PC-3 (cell line): ENCODE data around the gene NOC3L.

Source experiments
- CTCF ChIP-seq: fragments of 300-600 bp; sonication (generic); conservative IDR thresholded peaks from 2 replicates; pipeline ENCODE4 v1.5.1; 2017; ENCODE audit warnings: antibody characterized with exemption, low read depth, mild to moderate bottlenecking, low read length
- EZH2 ChIP-seq: fragments of 300-600 bp; sonication (generic); IDR thresholded peaks from one replicate; pipeline ENCODE4 v1.6.1; 2017; ENCODE audit warnings: antibody characterized with exemption, mild to moderate bottlenecking, low read length; ENCODE audit not compliant: unreplicated experiment
- EZH2phosphoT487 ChIP-seq: fragments of 300-600 bp; sonication (generic); IDR thresholded peaks from 2 replicates; pipeline ENCODE4 v1.6.1; 2018; ENCODE audit warnings: mild to moderate bottlenecking, antibody characterized with exemption, low read length, borderline replicate concordance

- TF ChIP-seq EZH2 (no peak), CTCF (no peak), EZH2phosphoT487 (no peak)
Observed at GRCh38 chr10:94358480-94358879, 4.3 kb downstream of the NOC3L start.
